Central memory CD4-positive, alpha-beta T cell (primary cell): ENCODE measurements around the gene GPR78.

Source experiments
- DNase-seq: peaks from one replicate; pipeline ENCODE4 v3.0.0; 2022

GPR78 gene

DNA sequence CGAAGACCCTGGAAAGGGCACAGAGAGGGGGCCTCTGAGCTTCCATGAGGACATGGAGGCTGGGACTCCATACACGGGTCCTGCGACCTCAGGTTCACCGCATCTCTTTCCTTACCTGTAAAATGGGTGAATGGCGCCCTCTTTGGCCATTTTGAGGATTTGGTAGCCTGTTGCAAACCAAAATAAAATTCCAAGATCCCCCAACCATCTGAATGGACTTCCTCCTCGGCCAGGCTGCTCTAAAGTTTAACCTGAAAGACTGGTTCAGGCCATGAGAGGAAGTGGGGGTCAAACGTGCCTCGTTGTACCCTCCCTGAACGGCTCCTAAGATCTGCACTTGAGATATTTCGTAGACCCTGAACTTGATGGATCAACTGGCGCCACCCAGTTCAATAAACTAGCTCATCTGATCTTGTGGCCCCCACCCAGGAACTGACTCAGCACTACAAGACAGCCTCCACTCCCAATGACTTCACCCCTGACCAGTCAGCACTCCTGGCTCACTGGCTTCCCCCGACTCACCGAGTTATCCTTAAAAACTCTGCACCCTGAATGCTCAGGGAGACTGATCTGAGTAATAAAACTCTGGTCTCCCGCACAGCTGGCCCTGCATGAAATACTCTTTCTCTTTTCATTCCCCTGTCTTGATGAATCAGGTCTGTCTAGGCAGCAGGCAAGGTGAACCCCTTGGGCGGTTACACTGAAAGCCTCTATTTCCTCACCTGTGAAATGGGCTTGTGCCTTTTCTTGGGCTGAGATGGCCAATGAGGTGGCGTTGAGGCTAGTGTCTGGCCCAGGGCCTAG lies 32.9 kb upstream of the GPR78 start:
- no peak for DNase-seq

DNA sequence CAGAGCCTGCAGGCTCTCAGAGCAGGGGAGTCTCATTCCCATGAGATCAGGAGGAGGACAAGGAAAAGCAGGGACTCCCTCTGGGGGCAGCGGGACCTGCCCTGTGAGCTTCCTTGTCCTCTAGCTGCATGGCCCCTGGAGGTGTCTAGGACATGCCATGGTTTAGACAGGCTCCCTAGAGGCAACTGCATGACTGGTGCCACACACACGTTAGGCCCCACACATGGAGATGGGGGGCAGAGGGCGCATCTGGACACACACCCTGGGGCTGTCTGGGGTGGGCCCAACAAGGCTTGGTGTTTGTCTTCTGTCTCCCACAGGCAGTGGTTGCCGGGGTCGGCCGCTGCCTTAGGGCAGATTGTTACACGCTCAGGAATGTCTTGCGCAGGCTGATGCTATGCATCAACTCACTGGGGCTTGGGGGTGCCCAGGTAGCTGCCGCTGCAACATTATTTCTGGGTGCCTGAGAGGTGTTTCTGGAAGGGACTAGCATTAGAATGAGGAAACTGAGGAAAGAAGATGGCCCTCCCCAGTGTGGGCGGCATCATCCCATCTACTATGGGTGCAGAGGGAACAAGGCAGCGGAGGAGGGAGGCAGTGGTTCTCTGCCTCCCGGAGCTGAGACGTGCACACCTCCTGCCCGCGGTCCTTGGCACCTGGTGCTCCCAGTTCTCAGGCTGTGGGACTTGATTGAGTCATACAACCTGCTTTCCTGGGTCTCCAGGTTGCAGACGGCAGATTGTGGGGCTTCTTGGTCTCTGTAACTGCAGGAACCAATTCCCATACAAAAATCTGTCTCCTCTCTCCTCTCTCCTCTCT lies 32.1 kb upstream of the GPR78 start:
- DNase-seq: no peak

DNA sequence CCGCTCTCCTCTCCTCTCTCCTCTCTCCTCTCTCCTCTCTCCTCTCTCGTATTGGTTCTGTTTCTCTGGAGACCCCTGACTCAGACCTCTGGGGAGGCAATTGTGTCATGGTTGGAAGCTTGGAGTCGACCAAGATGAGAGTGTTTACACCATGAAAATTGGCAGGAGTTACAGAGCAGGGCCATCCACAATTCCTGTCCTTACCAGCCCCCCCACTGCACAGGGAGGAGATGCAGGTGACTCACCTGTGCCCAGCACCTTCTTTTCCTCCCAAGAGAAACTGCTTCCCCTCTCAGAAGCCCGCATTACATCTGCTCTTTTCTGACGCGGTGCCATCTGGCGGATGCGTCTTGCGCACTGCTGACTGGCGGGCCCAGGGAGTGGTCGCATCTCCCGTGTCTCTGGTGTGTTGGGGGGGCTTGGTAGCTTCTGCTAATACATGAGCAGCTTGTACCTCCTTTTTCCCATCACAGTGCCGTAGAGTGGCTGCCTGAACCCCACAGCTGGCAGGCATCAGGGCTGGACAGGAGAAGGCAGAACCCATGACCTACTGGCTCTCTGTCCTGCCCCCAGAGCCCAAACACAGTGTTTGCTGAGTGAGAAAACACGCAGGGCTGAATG lies 31.4 kb upstream of the GPR78 start:
- no peak for DNase-seq

DNA sequence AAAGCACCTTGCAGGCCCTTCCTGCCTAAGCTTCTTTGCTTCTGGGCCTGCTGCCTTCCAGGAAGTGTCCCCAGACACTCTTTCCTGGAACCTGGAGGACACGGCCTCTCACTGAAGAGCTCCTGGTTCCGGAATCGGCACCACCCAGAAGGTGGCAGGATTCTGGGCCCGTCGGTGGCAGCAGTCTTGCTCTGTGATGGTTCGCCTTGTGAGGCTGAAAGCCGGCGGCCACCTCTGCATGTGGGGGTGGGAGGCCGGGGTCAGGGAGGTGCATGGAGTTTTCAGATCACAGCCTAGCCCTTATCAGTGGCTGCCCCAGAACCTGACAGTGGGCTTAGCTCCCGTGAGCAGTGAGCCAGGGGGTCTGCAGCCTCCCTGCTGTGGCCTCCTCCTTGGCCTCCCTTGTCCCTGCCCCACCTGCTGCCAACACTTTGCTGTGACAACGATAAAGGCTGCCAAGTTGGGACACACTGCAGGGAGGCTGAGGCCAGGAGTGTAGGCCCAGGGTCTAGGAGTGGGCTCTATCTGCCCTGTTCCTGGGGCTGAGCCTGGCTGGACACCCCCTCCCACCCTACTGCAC lies 30.8 kb upstream of the GPR78 start:
- DNase-seq: no peak

DNA sequence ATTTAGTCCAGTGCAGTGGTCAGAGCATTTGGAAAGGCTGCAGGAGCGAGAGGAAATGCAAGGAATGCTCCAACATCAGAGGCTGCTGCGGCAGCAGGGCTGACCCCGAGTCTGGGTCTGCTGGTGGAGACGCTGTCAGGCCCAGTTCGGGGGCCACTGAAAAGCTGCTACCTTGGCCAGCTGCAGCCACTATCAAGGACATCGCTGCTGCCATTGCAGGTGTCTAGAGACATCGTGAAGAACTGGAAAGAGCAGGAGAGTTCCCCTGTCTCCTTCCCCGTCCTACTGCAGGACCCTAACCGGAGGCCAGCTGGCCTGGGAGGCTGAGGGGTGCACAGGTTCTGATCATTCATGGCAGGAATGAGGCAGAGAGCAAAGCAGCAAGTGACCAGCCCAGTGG lies 29.5 kb upstream of the GPR78 start:
- DNase-seq: no peak

DNA sequence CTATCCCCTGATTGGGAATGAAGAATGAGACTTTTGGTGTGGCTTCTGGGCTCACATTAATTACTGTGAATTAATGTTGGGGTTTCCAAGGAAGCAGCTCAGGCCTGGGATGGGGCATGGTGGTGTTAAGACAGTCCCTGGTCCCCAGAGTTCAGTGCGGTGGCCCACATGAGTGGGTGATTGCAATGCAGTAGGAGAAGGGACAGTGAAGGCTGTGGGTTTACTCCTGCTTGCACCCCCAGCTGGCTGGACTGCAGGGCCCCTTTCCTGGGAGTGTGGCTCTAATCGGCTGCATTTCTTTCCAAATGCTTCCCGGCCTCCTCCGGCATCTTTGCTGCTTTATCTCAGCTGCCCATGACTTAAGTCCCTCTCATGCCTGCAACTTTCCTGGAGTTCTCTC lies 28.2 kb upstream of the GPR78 start:
- no peak for DNase-seq

DNA sequence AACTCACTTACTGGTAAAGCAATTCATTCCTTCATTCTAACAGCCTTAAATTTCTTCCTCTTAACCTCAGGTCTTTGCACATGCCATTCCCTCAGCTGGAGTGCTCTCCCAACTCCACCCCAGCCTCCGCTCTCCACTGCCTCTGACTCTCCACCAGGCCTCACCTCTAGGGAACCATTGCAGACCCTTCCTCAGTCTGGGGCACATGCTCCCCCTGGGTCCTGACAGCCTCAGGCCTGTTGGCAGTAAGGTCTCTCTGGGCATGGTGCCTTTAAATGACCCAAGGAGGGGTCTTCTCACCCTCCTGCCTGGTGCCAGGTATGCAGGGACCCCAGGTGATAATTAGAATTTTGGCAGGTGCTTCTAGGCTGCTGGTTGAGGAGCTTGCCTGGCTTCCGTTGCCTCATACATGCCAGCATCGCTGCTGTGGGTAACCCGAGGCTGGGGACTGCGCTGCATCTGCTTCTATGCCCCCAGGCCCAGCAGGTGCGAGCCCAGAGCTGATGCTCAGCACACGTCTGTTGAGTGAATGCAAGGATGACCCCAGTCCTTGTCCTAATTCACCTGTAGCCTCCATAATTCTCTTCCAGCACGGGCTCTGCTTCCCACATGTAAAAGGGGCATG lies 27.5 kb upstream of the GPR78 start:
- DNase-seq: no peak

DNA sequence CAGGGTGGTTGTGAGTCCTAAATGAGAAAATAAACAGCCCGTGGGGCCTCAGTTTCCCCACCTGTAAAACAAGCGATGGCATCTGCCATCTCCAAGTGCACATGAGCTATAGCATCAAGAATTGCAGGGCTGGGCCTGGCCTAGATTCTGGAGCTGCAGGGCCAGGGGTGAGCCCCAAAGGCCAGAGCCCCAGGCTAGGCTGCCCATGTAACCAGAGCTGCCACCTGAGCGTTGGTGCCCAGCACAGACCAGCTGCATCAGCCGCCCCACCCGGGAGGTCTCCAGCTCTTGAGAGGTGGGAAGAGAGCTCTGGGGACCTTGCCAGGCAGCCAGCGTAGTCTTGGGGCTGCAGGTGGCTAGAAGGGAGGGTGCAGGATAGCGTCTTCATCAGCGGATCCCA lies 27.0 kb upstream of the GPR78 start:
- no peak for DNase-seq

DNA sequence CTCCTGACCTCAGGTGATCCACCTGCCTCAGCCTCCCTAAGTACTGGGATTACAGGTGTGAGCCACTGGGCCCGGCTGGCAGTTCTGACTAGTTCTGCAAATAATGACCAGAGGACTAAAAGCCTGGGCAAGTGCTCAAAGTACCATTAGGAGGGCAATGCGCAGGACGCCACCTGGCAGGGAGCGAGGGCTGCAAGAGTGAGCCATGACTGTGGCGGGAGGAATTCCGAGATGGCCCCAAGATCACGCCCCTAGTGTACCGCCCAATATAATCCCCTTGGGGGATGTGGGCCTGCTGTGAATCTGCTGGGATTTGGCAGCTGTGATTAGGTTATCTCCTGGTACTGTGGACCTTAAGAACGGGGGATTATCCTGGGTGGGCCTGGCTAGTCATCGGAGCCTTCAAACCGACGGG lies 26.2 kb upstream of the GPR78 start:
- DNase-seq: no peak

DNA sequence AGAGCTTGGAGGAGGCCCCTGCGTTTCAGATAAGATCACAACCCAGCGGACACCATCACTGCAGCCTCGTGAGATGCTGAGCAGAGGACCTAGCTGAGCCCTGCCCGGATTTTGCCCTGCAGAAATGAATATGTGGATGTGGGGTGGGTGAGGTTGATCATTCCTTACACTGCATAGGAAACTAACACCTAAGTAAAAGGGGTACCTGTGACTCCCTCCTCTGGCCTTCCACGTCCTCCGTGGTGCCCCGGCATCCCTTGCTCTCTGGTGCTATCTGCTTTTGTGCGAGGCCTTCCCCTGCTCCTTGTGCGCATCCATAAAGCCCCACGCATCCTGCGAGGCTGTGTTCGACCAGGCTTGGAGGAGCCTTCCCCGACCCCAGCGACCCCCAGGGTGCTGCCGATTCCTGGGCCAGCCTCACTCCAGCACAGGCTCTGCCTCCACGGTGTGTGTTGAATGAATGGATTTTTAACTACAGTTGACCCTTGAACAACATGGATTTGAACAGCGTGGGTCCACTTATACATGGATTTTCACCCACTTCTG lies 25.6 kb upstream of the GPR78 start:
- no peak for DNase-seq

DNA sequence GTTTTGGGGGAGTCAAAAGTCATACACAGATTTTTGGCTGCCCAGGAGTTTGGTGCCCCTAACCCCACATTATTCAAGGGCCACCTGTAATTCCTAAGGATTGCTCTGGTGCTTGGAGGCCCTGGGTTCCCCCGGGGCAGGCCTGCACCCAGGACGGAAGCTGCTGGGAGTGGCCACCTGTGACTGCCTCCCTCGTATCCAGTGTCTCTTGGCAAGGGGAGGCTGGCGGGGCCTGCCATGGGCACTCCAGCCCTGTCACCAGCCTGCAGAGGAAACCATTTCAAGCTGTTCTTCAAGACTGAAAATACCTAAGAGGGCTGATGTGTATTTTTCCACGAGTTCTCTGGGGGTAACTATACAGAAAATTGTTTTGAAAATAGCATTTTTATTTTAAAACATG lies 24.5 kb upstream of the GPR78 start:
- no peak for DNase-seq

DNA sequence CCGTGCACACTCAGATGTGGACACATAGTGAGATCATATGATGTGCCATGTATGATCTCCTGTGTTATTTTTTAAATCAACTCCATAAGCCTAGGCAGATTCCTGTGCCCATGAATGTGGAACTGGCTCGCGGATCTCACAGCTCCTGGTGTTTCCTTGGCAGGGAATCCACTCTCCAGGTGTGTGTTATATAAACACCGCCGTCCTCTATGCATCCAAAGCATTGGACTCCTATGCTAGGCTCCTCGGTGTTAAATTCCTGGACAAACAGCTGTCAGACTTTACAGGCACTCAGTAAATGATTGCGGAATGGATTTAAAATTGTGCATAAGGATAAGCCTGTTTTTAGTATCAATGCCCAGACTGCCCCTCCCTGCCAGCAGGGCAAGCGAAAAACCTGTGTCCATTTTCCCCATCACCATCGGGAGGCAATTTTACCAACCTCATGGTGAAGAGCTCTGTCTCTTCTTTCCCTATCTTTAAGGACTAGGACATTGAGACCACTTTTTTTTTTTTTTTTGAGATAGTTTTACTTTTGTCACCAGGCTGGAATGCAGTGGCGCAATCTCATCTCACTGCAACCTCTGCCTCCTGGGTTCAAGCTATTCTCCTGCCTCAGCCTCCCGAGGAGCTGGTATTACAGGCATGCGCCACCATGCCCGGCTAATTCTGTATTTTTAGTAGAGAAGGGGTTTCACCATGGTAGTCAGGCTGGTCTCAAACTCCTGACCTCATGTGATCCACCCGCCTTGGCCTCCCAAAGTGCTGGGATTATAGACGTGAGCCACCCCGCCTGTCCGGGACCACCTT lies 23.6 kb upstream of the GPR78 start:
- DNase-seq: no peak

DNA sequence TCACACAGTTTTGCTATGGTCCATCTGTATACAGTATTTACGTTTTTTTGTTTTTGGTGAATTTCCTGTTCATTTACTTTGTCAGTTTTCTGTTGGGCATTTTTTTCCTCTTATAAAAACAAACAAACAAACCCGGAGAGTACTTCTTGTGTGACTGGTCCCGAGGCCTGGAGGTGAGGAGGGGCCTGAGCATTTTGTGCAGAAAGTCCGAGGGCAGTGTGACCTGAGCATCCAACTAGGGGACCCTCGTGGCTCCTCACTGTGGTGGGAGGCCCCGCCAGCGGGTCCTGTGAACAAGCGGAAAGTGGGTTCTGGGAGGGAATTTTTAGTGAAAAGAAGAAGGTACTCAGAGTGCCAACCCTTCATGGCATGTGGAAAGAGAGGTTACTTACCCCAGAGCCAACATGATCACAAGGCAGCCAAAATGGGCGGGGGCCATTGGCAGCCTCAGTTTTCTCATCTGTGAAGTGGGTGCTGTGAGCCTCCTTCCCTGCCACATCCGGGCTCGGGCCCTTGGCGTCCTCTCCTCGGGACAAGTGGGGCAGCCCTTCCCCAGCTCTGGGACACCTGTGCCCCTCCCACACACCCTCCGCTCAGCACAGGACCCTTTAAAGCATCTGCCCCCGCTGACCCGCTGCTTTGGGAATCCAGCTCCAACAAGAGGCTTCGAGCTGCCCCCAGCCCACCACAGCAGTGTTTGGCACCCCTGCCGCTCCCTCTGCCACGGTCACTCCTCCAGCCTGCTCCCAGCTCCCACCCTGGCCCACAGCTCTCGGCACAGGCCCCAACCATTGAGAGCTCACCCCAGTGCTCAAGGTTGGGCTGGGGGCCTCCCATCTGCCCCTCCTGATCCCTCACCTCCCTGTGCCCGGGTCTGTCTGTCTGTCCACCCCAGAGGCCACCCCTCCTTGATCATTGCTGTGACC lies 22.8 kb upstream of the GPR78 start:
- DNase-seq: no peak

DNA sequence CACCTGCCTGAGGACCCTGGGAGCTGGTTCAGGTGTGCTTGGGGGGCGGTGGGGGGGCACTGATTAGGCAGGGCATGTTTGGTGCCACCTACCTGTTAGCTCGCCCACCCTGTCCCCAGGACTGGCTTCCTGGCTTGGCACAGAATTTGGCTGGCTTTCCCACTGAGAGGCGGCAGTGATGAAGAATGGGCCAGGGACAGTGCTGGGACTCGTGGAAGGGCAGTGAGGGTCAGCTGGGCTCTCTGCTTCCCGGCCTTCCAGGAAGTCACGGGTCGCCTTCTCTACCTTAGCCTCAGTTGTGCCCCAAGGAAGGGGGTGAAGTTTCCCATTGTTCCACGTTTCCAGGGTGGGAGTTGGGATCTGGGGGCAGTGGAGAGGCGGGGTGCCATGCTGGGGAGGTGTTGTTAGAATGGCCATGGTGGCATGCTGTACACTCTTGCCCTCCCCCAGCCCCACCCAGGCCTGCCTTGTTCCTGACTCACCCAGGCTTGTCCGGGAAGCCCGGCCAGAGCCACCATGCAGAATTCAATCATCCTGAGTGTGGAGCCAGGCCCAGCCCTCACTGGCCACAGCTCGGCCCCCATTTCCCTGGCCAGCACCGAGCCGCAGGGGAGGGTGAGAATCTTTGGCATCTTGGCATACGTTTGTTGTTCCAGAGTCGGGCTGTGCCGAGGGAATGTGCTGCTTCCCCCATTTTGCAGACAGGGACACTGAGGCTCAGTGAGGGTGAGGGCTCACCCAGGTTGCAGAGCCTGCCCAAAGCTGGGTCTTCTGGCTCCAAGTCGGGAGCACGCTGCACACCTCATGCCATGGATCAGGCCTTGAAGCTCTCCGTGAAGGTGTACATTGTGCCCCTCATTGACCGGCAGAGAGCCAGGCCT lies 21.9 kb upstream of the GPR78 start:
- no peak for DNase-seq

DNA sequence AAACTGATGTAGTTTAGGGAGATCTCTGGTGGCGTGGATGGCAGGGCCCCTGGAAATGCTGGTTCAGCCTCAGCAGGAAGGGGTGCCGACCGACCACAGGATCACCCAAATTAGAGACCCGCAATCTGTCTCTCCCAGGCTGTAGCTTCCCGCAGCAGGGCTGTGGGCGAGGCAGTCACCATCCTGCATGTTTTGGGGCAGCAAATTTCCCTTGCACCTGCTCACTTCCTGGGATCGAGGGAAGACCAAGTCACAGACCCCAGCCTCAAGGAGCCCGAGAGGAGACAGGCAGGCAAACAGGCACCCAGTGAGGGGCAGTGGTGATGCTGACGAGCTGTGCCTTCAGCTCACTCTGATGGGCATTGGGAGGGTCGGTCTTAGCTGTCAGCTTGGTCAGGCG lies 21.2 kb upstream of the GPR78 start:
- no peak for DNase-seq

DNA sequence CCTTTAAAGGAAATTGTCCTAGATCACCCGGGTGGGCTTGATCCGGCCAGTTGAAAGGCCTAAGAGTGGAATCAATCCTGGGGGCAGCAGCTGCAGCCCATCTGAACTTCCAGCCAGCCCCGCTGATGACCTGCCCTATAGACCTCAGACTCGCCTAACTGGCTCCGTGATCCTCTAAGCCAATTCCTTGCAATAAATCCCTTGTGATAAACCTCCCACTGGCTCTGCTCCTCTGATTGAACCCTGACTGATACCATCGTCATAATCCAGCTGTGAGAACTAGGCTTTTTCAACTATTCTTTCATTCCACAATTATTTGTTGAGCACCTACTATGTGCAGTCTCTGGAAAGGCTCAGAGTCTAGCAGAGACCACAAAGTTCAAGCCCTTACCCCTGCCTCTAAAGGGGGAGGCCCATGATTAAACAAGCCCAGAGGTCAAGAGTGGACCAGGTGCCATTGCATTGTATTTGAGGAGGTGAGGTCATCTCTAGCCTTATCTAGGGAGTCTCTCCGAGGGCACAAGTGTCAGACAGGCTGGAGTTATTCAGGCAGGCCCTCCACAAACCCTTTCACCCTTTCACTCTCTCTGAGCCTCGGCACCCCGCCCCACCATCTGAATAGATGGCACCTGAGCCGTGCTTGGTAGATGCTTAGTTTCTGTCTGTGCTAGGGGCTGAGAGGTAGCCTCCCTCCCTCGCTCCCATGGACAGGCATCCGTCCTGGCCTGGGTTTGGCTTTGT lies 20.5 kb upstream of the GPR78 start:
- no peak for DNase-seq

DNA sequence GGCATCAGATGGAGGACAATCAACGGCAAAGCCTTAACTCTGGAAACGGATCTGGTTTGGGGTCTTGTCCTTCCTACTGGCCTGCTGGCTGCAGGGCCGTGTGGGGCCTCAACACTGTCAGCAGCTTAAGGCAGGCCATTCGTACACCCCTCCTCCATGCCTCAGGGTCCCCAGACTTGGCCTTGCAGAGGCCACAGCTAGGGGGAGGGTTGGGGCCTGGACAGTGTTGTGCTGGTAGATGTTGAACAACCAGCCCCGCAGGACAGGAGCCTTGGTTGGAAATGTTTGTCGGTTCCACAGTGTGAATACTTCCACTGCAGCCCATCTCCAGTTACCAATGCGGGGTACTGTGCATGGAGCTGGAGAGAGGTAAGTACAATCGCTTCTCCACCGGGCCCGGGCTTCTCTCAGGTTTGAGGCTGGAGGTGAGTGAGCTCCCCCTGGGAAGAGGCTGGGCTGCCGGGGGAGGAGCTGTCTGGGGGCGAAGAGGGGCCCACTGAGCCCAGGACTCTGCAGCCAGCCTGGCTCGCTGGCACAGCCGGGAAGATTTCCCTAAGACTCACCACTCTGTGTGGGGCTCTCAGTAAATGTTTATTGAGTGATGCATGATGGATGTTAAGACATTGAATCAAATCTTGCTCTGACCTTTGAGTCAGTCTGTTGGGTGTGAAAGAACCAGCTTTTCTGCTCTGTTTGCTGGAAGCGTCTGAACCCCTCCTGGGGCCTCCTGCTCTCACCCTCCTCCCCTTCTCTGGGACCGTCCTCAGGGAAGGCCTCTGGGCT lies 19.7 kb upstream of the GPR78 start:
- no peak for DNase-seq

DNA sequence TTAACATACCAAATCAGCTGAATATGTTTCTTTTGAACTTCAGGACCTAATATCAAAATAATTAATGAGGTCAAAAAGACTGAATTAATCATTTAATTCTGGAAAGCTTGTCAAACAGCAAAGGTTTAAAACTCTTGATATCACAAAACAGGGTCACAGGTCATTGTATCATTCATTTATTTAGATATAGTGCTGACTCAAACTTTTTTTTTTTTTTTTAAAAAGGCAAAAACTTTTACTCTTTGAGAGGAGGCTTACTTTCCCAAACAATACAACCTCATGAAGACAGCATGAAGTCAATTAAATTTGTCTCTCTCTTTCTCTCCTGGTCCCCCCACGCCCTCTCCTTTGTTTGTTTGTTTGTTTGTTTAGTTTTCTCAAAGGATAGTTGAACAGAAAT lies 15.6 kb upstream of the GPR78 start:
- DNase-seq: no peak
